Endothelial cell of umbilical vein (primary cell): ENCODE measurements around the gene DACT3. TPM values are rescaled to one million over a fixed set of nuclear protein-coding genes. Genes with fewer than 3 reads are reported as not detected.

Experiments used
- BruUV-seq: library from RNA; stranded (reverse); fragments of 400-500 nt; replicated peaks from 2 replicates; lab custom pipeline; 2021; lab: Mats Ljungman, UMichigan
- CTCF ChIA-PET: fragments of 300-600, 350-600 bp; sonication (Branson Sonifier 250); formaldehyde crosslinking; loops from one replicate; lab custom pipeline; 2021; ENCODE audit warnings: antibody characterized with exemption, inconsistent platforms; lab: Charles Lee
- POLR2A ChIA-PET: fragments of 300-600, 350-600 bp; sonication (Branson Sonifier 250); formaldehyde crosslinking; loops from one replicate; lab custom pipeline; 2021; ENCODE audit warnings: antibody characterized with exemption, inconsistent platforms; lab: Charles Lee
- DNase-seq: peaks from one replicate; pipeline ENCODE4 v3.0.0-alpha.2; 2011; ENCODE audit warnings: low read depth, low spot score
- FAIRE-seq: peaks from 2 replicates; lab custom pipeline; 2011; peaks lifted over from hg19 to GRCh38; lab: Jason Lieb, UNC
- H2AFZ ChIP-seq: 2 replicates; pipeline ENCODE4 v1.6.0; 2012; ENCODE audit warnings: low read depth, low read length, control low read depth, inconsistent platforms
- H3K27ac ChIP-seq: 2 replicates; pipeline ENCODE4 v1.5.1; 2011; ENCODE audit warnings: low read depth, mild to moderate bottlenecking, control low read depth, low read length, moderate library complexity; ENCODE audit not compliant: insufficient read depth
- H3K27me3 ChIP-seq, 2 experiments: 2 replicates each; pipeline versions ENCODE4 v1.6.0 to v1.6.1; 2011; ENCODE audit warnings: low read length in 2 of 2, mixed read lengths in 1 of 2; ENCODE audit not compliant: control insufficient read depth in 2 of 2, insufficient read depth in 2 of 2
- H3K36me3 ChIP-seq, 2 experiments: 2 replicates in 1 of 2; 3 replicates in 1 of 2; pipeline ENCODE4 v1.5.1; 2011; ENCODE audit warnings: low read length in 2 of 2, mild to moderate bottlenecking in 1 of 2, moderate library complexity in 1 of 2; ENCODE audit not compliant: control insufficient read depth in 2 of 2, insufficient read depth in 2 of 2; ENCODE audit errors: extremely low read depth in 1 of 2
- H3K4me1 ChIP-seq: 3 replicates; pipeline ENCODE4 v1.5.1; 2011; ENCODE audit warnings: mild to moderate bottlenecking, low read length; ENCODE audit not compliant: control insufficient read depth, insufficient read depth; ENCODE audit errors: extremely low read depth
- H3K4me2 ChIP-seq: 2 replicates; pipeline ENCODE4 v1.6.1; 2011; ENCODE audit warnings: low read length, control low read depth, mixed read lengths; ENCODE audit not compliant: insufficient read depth
- H3K4me3 ChIP-seq, 3 experiments: fragments of 200-600 bp in 1 of 3; sonication (generic), shearing (Covaris generic) in 1 of 3; replicated peaks in 1 of 3; 2 replicates each; pipeline ENCODE4 v1.5.1; 2011 to 2016; ENCODE audit warnings: control low read depth in 3 of 3, low read length in 3 of 3, mild to moderate bottlenecking in 2 of 3, inconsistent platforms in 1 of 3, low read depth in 1 of 3, moderate library complexity in 1 of 3; ENCODE audit not compliant: insufficient read depth in 1 of 3
- H3K79me2 ChIP-seq: 2 replicates; pipeline ENCODE4 v1.6.0; 2012; ENCODE audit warnings: low read length, inconsistent platforms; ENCODE audit not compliant: control insufficient read depth, insufficient read depth
- H3K9ac ChIP-seq: replicated peaks from 2 replicates; pipeline ENCODE3; 2011; ENCODE audit warnings: low read length, control low read depth; ENCODE audit not compliant: insufficient read depth; ENCODE audit errors: extremely low read depth
- H3K9me1 ChIP-seq: replicated peaks from 3 replicates; pipeline ENCODE4 v1.6.0; 2011; ENCODE audit warnings: mild to moderate bottlenecking, low read length; ENCODE audit not compliant: control insufficient read depth, insufficient read depth; ENCODE audit errors: extremely low read depth
- H3K9me3 ChIP-seq: replicated peaks from 2 replicates; pipeline ENCODE4 v1.5.1; 2012; ENCODE audit warnings: low read length, inconsistent platforms; ENCODE audit not compliant: control insufficient read depth, insufficient read depth
- H4K20me1 ChIP-seq: replicated peaks from 2 replicates; pipeline ENCODE3; 2011; ENCODE audit warnings: mild to moderate bottlenecking, low read length; ENCODE audit not compliant: control insufficient read depth, insufficient read depth; ENCODE audit errors: extremely low read depth
- CTCF ChIP-seq, 2 donors: IDR thresholded peaks; 1 replicate in 1 of 2; 2 replicates in 1 of 2; pipeline ENCODE4 v1.5.1; 2011; ENCODE audit warnings: low read length in 2 of 2, mild to moderate bottlenecking in 2 of 2, moderate library complexity in 2 of 2, control low read depth in 1 of 2, inconsistent platforms in 1 of 2, low read depth in 1 of 2; ENCODE audit not compliant: insufficient read depth in 1 of 2; ENCODE audit errors: extremely low read depth in 1 of 2
- EZH2 ChIP-seq: IDR thresholded peaks from 2 replicates; pipeline ENCODE4 v1.6.1; 2012; ENCODE audit warnings: borderline replicate concordance, low read depth, mild to moderate bottlenecking, moderate library complexity, low read length, inconsistent platforms; ENCODE audit not compliant: severe bottlenecking
- FOS ChIP-seq: IDR thresholded peaks from 2 replicates; pipeline ENCODE4 v1.6.1; 2011; ENCODE audit warnings: mild to moderate bottlenecking, low read length, moderate library complexity, borderline replicate concordance; ENCODE audit not compliant: insufficient read depth
- GATA2 ChIP-seq: IDR thresholded peaks from 2 replicates; pipeline ENCODE4 v1.7.0; 2011; ENCODE audit warnings: low read depth, mild to moderate bottlenecking, moderate library complexity, mixed read lengths, low read length; ENCODE audit not compliant: insufficient read length, insufficient read depth
- JUN ChIP-seq: IDR thresholded peaks from 2 replicates; pipeline ENCODE4 v1.6.1; 2011; ENCODE audit warnings: borderline replicate concordance, low read depth; ENCODE audit not compliant: insufficient read length, insufficient read depth
- MAX ChIP-seq: IDR thresholded peaks from 2 replicates; pipeline ENCODE4 v1.6.1; 2011; ENCODE audit not compliant: insufficient read depth, insufficient read length
- MYC ChIP-seq: IDR thresholded peaks from one replicate; pipeline ENCODE4 v1.6.1; 2011; ENCODE audit warnings: mild to moderate bottlenecking, low read depth, low read length
- POLR2A ChIP-seq: IDR thresholded peaks from 2 replicates; pipeline ENCODE4 v1.6.1; 2012; ENCODE audit warnings: low read depth, mild to moderate bottlenecking, control low read depth, low read length
- POLR2AphosphoS5 ChIP-seq: IDR thresholded peaks from 2 replicates; pipeline ENCODE4 v1.6.1; 2012; ENCODE audit warnings: low read depth, mild to moderate bottlenecking, control low read depth, low read length, moderate library complexity; ENCODE audit not compliant: insufficient read depth
- dilution Hi-C: fragments of 300-500 bp; cut with MboI; formaldehyde crosslinking; loops from one replicate; pipeline ENCODE4 v1.15.0; 2019; ENCODE audit warnings: low sequenced_read_pairs; ENCODE audit not compliant: extremely low pct_ligation_motif_present
- intact Hi-C: fragments of 100-400 bp; cut with micrococcal nuclease; formaldehyde crosslinking; loops from one replicate; pipeline ENCODE4 v1.10.0; 2022
- polyA plus RNA-seq, 4 experiments: library from polyadenylated mRNA; depleted of rRNA in 3 of 4; stranded (reverse) in 3 of 4; unstranded in 1 of 4; fragments of >200 nt; gene quantifications; 2 replicates each; pipeline versions ENCODE4 v1.2.1 to v1.2.3, GENCODE V29; 2011 to 2012; ENCODE audit warnings: missing spikeins in 1 of 4
- total RNA-seq: library from RNA; stranded (reverse); gene quantifications from 2 replicates; pipeline ENCODE4 v1.2.3, GENCODE V29; 2021

DACT3 gene
- total and polyA plus RNA-seq, 2 donors (not counting 3 experiments of a cell fraction or from before 2014, with no cell fraction given) = 0.22 to 0.76 TPM

- no peak overlapping the region for H3K4me3 ChIP-seq
- H3K36me3 ChIP-seq = peaks cover 27 to 74% of the 10 kb centered on the region in 2 experiments
- H2AFZ ChIP-seq = no peak overlapping the region
- intact Hi-C loops (no loop called here), dilution Hi-C loops (no loop called here)
- no peak for FAIRE-seq
- H3K4me1 ChIP-seq = no peaks in the 10 kb centered on the region
- no peak for TF ChIP-seq GATA2
- no peak for TF ChIP-seq JUN
- no peak for TF ChIP-seq CTCF (IDR thresholded peaks at IDR 0.05; ENCODE audit: extremely low read depth in 1 of 2, insufficient read depth in 1 of 2, low read depth in 1 of 2, low read length in 2 of 2)
- no peak for TF ChIP-seq FOS
- no peak for TF ChIP-seq POLR2AphosphoS5
- no peak for TF ChIP-seq MAX
- TF ChIP-seq EZH2 = no peak
- no peak for TF ChIP-seq POLR2A
- no peak for TF ChIP-seq MYC
- ChIA-PET POLR2A (no interaction called here), CTCF (no interaction called here)
- no peak overlapping the region for H3K9ac ChIP-seq
- no TSS peak for BruUV-seq
- no peak overlapping the region for H3K4me2 ChIP-seq
- no peaks in the 10 kb centered on the region for H3K79me2 ChIP-seq
- no peaks in the 10 kb centered on the region for H3K9me3 ChIP-seq
- H3K9me1 ChIP-seq = no peaks in the 10 kb centered on the region
- DNase-seq = no peak
- H4K20me1 ChIP-seq = no peaks in the 10 kb centered on the region
- no peak overlapping the region for H3K27ac ChIP-seq
- H3K27me3 ChIP-seq = no peaks in the 10 kb centered on the region
Observed at GRCh38 chr19:46691948-46692347, 31.0 kb upstream of the DACT3 start.
